HG02943 (cell line): ENCODE measurements around the gene LMTK2.
A peak's percentile ranks its signal among the peaks of the same experiment; 100 is the strongest.
"Not testable (repeated sequence)": the region's sequence is repeated elsewhere in the genome, so short reads cannot be mapped to it uniquely, and the experiment has no call there.

Source experiments
- ATAC-seq: cut with Tn5 transposase; IDR thresholded peaks from one replicate; pipeline ENCODE4 v1.9.1; 2021; ENCODE audit warnings: mild to moderate bottlenecking, low read depth, moderate library complexity; ENCODE audit not compliant: unreplicated experiment

The LMTK2 gene

GRCh38 chr7:98102170-98102569 lies 4.5 kb upstream of the LMTK2 start:
- no peak for ATAC-seq

- peak; percentile 5 for ATAC-seq
Measured at GRCh38 chr7:98105942-98106544, 619 bp upstream of the LMTK2 start.

GRCh38 chr7:98107313-98107721 lies 655 bp downstream of the LMTK2 start:
- ATAC-seq = no peak

GRCh38 chr7:98110249-98111022 lies 3.8 kb downstream of the LMTK2 start:
- no peak for ATAC-seq

- no peak for ATAC-seq
Measured at GRCh38 chr7:98112077-98112476, 5.4 kb downstream of the LMTK2 start.

- no peak for ATAC-seq
Measured at GRCh38 chr7:98115746-98116525, 9.3 kb downstream of the LMTK2 start.

GRCh38 chr7:98116656-98117461 lies 10.2 kb downstream of the LMTK2 start:
- ATAC-seq = no peak

- no peak for ATAC-seq
Measured at GRCh38 chr7:98119256-98119918, 12.7 kb downstream of the LMTK2 start.

GRCh38 chr7:98120559-98120958 lies 13.9 kb downstream of the LMTK2 start:
- no peak for ATAC-seq

- ATAC-seq = not testable (repeated sequence)
Measured at GRCh38 chr7:98121388-98121787, 14.7 kb downstream of the LMTK2 start.

- ATAC-seq = no peak
Measured at GRCh38 chr7:98123365-98123696, 16.7 kb downstream of the LMTK2 start.

GRCh38 chr7:98125759-98126158 lies 19.1 kb downstream of the LMTK2 start:
- no peak for ATAC-seq

- ATAC-seq = no peak
Measured at GRCh38 chr7:98126311-98127142, 19.9 kb downstream of the LMTK2 start.

- ATAC-seq = no peak
Measured at GRCh38 chr7:98128346-98128745, 21.7 kb downstream of the LMTK2 start.

- ATAC-seq = no peak
Measured at GRCh38 chr7:98130959-98131358, 24.3 kb downstream of the LMTK2 start.

GRCh38 chr7:98133181-98133580 lies 26.5 kb downstream of the LMTK2 start:
- peak; percentile 47 for ATAC-seq

- peak; percentile 13 for ATAC-seq
Measured at GRCh38 chr7:98133621-98134303, 27.1 kb downstream of the LMTK2 start.

- ATAC-seq = no peak
Measured at GRCh38 chr7:98134420-98135228, 28.0 kb downstream of the LMTK2 start.
